Measurements from ENCODE around the gene EFHC1. TPM values are rescaled to one million over a fixed set of nuclear protein-coding genes. Genes with fewer than 3 reads are reported as not detected.
A peak's percentile ranks its signal among the peaks of the same experiment; 100 is the strongest.

EFHC1 gene
- total and polyA plus RNA-seq, 4 donors, result 15.7 to 81.7 (median 35.5) TPM

GRCh38 chr6:52566853-52567279 is 146.7 kb downstream of the EFHC1 start:
- ATAC-seq (ENCODE audit: insufficient read depth, low FRiP score) (peak; percentile 61), DNase-seq (no peak)
- no peaks in the 10 kb centered on the region for H3K9me3 ChIP-seq (ENCODE audit: control insufficient read depth in 4 of 4, insufficient read depth in 3 of 4, low read length in 3 of 4)
- no peaks in the 10 kb centered on the region for H3K27me3 ChIP-seq (ENCODE audit: control insufficient read depth in 3 of 3, insufficient read depth in 3 of 3, low read length in 2 of 3)
- peak overlapping the region; percentile 28 to 67 for H3K27ac ChIP-seq (ENCODE audit: low read depth in 1 of 2, low read length in 1 of 2)
- peaks cover 0 to 5% (median 0%) of the 10 kb centered on the region in 4 donors for H3K36me3 ChIP-seq (ENCODE audit: control insufficient read depth in 4 of 4, insufficient read depth in 4 of 4, low read length in 4 of 4)
- no peak overlapping the region for H3K4me3 ChIP-seq
- H3K4me1 ChIP-seq (ENCODE audit: control insufficient read depth in 5 of 5, insufficient read depth in 5 of 5, low read length in 5 of 5), result peaks cover 11 to 51% (median 21%) of the 10 kb centered on the region in 5 donors
- no peak overlapping the region for H3K9ac ChIP-seq (ENCODE audit: insufficient read depth in 1 of 2, low read length in 2 of 2)
- WGBS, 2 donors, result 51 to 84% methylated on average over 3 of the region's 3 CpGs
- no peak for TF ChIP-seq CTCF (IDR thresholded peaks at IDR 0.05; ENCODE audit: control extremely low read depth, extremely low read depth)

- Histone ChIP-seq H3K9ac (ENCODE audit: insufficient read depth in 1 of 2, low read length in 2 of 2) (no peak overlapping the region), H3K4me3 (no peak overlapping the region), H3K4me1 (ENCODE audit: control insufficient read depth in 5 of 5, insufficient read depth in 5 of 5, low read length in 5 of 5) (peaks cover 12 to 53% (median 24%) of the 10 kb centered on the region in 5 donors), H3K27me3 (ENCODE audit: control insufficient read depth in 3 of 3, insufficient read depth in 3 of 3, low read length in 2 of 3) (no peaks in the 10 kb centered on the region), H3K9me3 (ENCODE audit: control insufficient read depth in 4 of 4, insufficient read depth in 3 of 4, low read length in 3 of 4) (no peaks in the 10 kb centered on the region), H3K36me3 (ENCODE audit: control insufficient read depth in 4 of 4, insufficient read depth in 4 of 4, low read length in 4 of 4) (peaks cover 0 to 5% (median 0%) of the 10 kb centered on the region in 4 donors), H3K27ac (ENCODE audit: low read depth in 1 of 2, low read length in 1 of 2) (peak overlapping the region in 1 of 2 donors; percentile 67)
- ATAC-seq (ENCODE audit: insufficient read depth, low FRiP score), result no peak
- no peak for DNase-seq
- no peak for TF ChIP-seq CTCF (IDR thresholded peaks at IDR 0.05; ENCODE audit: control extremely low read depth, extremely low read depth)
- WGBS, 2 donors, result 71 to 83% methylated on average over 4 of the region's 4 CpGs
Observed at GRCh38 chr6:52568320-52568719, 148.2 kb downstream of the EFHC1 start.

GRCh38 chr6:52570291-52570700 is 150.2 kb downstream of the EFHC1 start:
- Histone ChIP-seq H3K36me3 (ENCODE audit: control insufficient read depth in 4 of 4, insufficient read depth in 4 of 4, low read length in 4 of 4) (no peaks in the 10 kb centered on the region), H3K4me1 (ENCODE audit: control insufficient read depth in 5 of 5, insufficient read depth in 5 of 5, low read length in 5 of 5) (peaks cover 23 to 66% (median 28%) of the 10 kb centered on the region in 5 donors), H3K9ac (ENCODE audit: insufficient read depth in 1 of 2, low read length in 2 of 2) (no peak overlapping the region), H3K27me3 (ENCODE audit: control insufficient read depth in 3 of 3, insufficient read depth in 3 of 3, low read length in 2 of 3) (no peaks in the 10 kb centered on the region), H3K9me3 (ENCODE audit: control insufficient read depth in 4 of 4, insufficient read depth in 3 of 4, low read length in 3 of 4) (no peaks in the 10 kb centered on the region), H3K27ac (ENCODE audit: low read depth in 1 of 2, low read length in 1 of 2) (peak overlapping the region; percentile 58 to 59), H3K4me3 (no peak overlapping the region)
- DNase-seq, result peak; percentile 58 to 81 (median 71)
- TF ChIP-seq CTCF (IDR thresholded peaks at IDR 0.05; ENCODE audit: control extremely low read depth, extremely low read depth), result no peak
- 52 to 75% methylated on average over 8 of the region's 8 CpGs for WGBS, 2 donors
- no peak for ATAC-seq (ENCODE audit: insufficient read depth, low FRiP score)

Measured in lung (tissue), 12 donors.